HepG2 (cell line): ENCODE data around the gene DNAJC1. TPM values are rescaled to one million over a fixed set of nuclear protein-coding genes. Genes with fewer than 3 reads are reported as not detected.

ENCODE experiments used
- ATAC-seq: fragments of 200-7000 bp; cut with Tn5 transposase; 3 replicates; pipeline ENCODE4 v1.9.1; 2020; ENCODE audit warnings: mild to moderate bottlenecking, moderate library complexity
- BruUV-seq: library from RNA; stranded (reverse); fragments of 400-500 nt; replicated peaks from 2 replicates; lab custom pipeline; 2021; lab: Mats Ljungman, UMichigan
- CTCF ChIA-PET: fragments of 300-600 bp; formaldehyde crosslinking; extraction: SDS; loops from one replicate; lab custom pipeline; 2021; ENCODE audit warnings: low total read pairs, inconsistent platforms, low intra/inter-chr PET ratio; lab: Yijun Ruan, JAX
- POLR2A ChIA-PET: fragments of 350-600 bp; sonication (Branson Sonifier 250); formaldehyde crosslinking; loops from one replicate; lab custom pipeline; 2020; ENCODE audit warnings: antibody characterized with exemption, inconsistent platforms; lab: Yijun Ruan, JAX
- DNase-seq: peaks from one replicate; pipeline ENCODE4 v3.0.0-alpha.2; 2015; ENCODE audit warnings: low spot score
- FAIRE-seq: peaks from 3 replicates; lab custom pipeline; 2011; peaks lifted over from hg19 to GRCh38; lab: Jason Lieb, UNC
- H2AFZ ChIP-seq: one replicate; pipeline ENCODE4 v1.6.1; 2011; ENCODE audit warnings: low read length, inconsistent platforms
- H3K27ac ChIP-seq: fragments of 300-600 bp; 3 replicates; pipeline ENCODE4 v1.8.0; 2011; ENCODE audit warnings: mixed run types, mild to moderate bottlenecking, mixed read lengths, low read length, inconsistent platforms; ENCODE audit not compliant: insufficient read depth; ENCODE audit errors: extremely low read length
- H3K27me3 ChIP-seq, 2 experiments: fragments of 200-600 bp in 1 of 2; 2 replicates in 1 of 2; 3 replicates in 1 of 2; pipeline versions ENCODE4 v1.6.0 to v1.8.0; 2011; ENCODE audit warnings: low read length in 2 of 2, mild to moderate bottlenecking in 2 of 2, moderate library complexity in 2 of 2, inconsistent platforms in 1 of 2; ENCODE audit not compliant: insufficient read depth in 2 of 2, control insufficient read depth in 1 of 2
- H3K36me3 ChIP-seq, 2 experiments: fragments of 200-600 bp in 1 of 2; replicated peaks in 1 of 2; 2 replicates in 1 of 2; 3 replicates in 1 of 2; pipeline versions ENCODE4 v1.5.1 to v1.8.0; 2011; ENCODE audit warnings: low read length in 2 of 2, inconsistent platforms in 1 of 2; ENCODE audit not compliant: insufficient read depth in 2 of 2, control insufficient read depth in 1 of 2
- H3K4me1 ChIP-seq: 2 replicates; pipeline ENCODE4 v1.5.1; 2012; ENCODE audit warnings: low read length, inconsistent platforms; ENCODE audit not compliant: insufficient read depth
- H3K4me2 ChIP-seq: 2 replicates; pipeline ENCODE4 v1.6.0; 2011; ENCODE audit warnings: low read depth, low read length, inconsistent platforms
- H3K4me3 ChIP-seq, 3 experiments: fragments of 200-600 bp in 1 of 3; sonication (generic), shearing (Covaris generic) in 1 of 3; replicated peaks in 1 of 3; 2 replicates each; pipeline ENCODE4 v1.5.1; 2011 to 2016; ENCODE audit warnings: low read length in 3 of 3, inconsistent platforms in 2 of 3, low read depth in 2 of 3, mild to moderate bottlenecking in 2 of 3, control low read depth in 1 of 3, mixed read lengths in 1 of 3; ENCODE audit not compliant: insufficient read depth in 1 of 3
- H3K79me2 ChIP-seq: one replicate; pipeline ENCODE4 v1.6.1; 2011; ENCODE audit warnings: low read length, inconsistent platforms; ENCODE audit not compliant: insufficient read depth
- H3K9ac ChIP-seq: 2 replicates; pipeline ENCODE4 v1.6.0; 2011; ENCODE audit warnings: mild to moderate bottlenecking, low read depth, low read length, inconsistent platforms; ENCODE audit not compliant: insufficient read depth
- H3K9me3 ChIP-seq: 2 replicates; pipeline ENCODE4 v1.5.1; 2012; ENCODE audit warnings: mild to moderate bottlenecking, low read length
- H4K20me1 ChIP-seq: 2 replicates; pipeline ENCODE4 v1.6.0; 2011; ENCODE audit warnings: inconsistent platforms, mild to moderate bottlenecking, low read length, moderate library complexity; ENCODE audit not compliant: insufficient read depth
- AGO2 ChIP-seq: fragments of 200-400 bp; formaldehyde crosslinking; optimal IDR thresholded peaks from 2 replicates; pipeline ENCODE3; 2017; ENCODE audit warnings: mild to moderate bottlenecking, low read depth, low read length, moderate library complexity
- ETV5 ChIP-seq: IDR thresholded peaks from 2 replicates; pipeline ENCODE4 v1.6.1; 2018; ENCODE audit warnings: missing biosample characterization, missing genetic modification reagents, inconsistent platforms, borderline replicate concordance
- FIP1L1 ChIP-seq: fragments of 200-400 bp; formaldehyde crosslinking; IDR thresholded peaks from 2 replicates; pipeline ENCODE4 v1.6.1; 2018; ENCODE audit warnings: low read depth, mild to moderate bottlenecking, low read length, moderate library complexity, borderline replicate concordance; ENCODE audit not compliant: insufficient read depth
- JARID2 ChIP-seq: sonication (generic); formaldehyde crosslinking; IDR thresholded peaks from 2 replicates; pipeline ENCODE4 v1.8.1; 2023; ENCODE audit warnings: missing genetic modification reagents, inconsistent platforms; ENCODE audit not compliant: insufficient replicate concordance
- SRY ChIP-seq: sonication (generic); formaldehyde crosslinking; IDR thresholded peaks from 2 replicates; pipeline ENCODE4 v1.8.0; 2022; ENCODE audit warnings: mild to moderate bottlenecking, missing genetic modification reagents
- YY1 ChIP-seq: IDR thresholded peaks from 2 replicates; pipeline ENCODE4 v1.6.1; 2011; ENCODE audit warnings: low read length, low read depth, moderate library complexity, mild to moderate bottlenecking; ENCODE audit not compliant: insufficient read depth, insufficient replicate concordance
- ZNF280D ChIP-seq: sonication (generic); formaldehyde crosslinking; IDR thresholded peaks from 2 replicates; pipeline ENCODE4 v1.5.1; 2020; ENCODE audit warnings: mild to moderate bottlenecking, missing genetic modification reagents
- ZNF317 ChIP-seq: sonication (generic); formaldehyde crosslinking; IDR thresholded peaks from 2 replicates; pipeline ENCODE4 v1.5.0; 2020; ENCODE audit warnings: mild to moderate bottlenecking, missing genetic modification reagents
- ZNF441 ChIP-seq: sonication (generic); formaldehyde crosslinking; IDR thresholded peaks from 2 replicates; pipeline ENCODE4 v1.7.0; 2021; ENCODE audit warnings: missing genetic modification reagents, borderline replicate concordance
- ZNF782 ChIP-seq: sonication (generic); formaldehyde crosslinking; IDR thresholded peaks from 2 replicates; pipeline ENCODE4 v1.4.0; 2020; ENCODE audit warnings: missing genetic modification reagents, mild to moderate bottlenecking, borderline replicate concordance
- WGBS: methylation state at CpG from one replicate; pipeline ENCODE4 v1.1.6; 2017; ENCODE audit warnings: low lambda C conversion rate; 5-methylcytosine and 5-hydroxymethylcytosine counted together
- in situ Hi-C: cut with HindIII; loops from 2 replicates; pipeline ENCODE4 v1.10.0; 2017; ENCODE audit warnings: low pct_unique_long_range_greater_than_20kb; ENCODE audit not compliant: extremely low pct_ligation_motif_present
- intact Hi-C: fragments of 100-400 bp; cut with micrococcal nuclease; formaldehyde crosslinking; loops from one replicate; pipeline ENCODE4 v1.10.0; 2022; ENCODE audit not compliant: unreplicated experiment
- polyA plus RNA-seq, 8 experiments: library from polyadenylated mRNA; depleted of rRNA in 3 of 8; stranded (reverse) in 7 of 8; unstranded in 1 of 8; fragments of >200 nt; fragmentation: Illumina TruSeq in 4 of 8; extraction: Trizol in 4 of 8; gene quantifications; 2 replicates each; pipeline versions ENCODE4 v1.2.1 to v1.2.3, GENCODE V29; 2011 to 2016; ENCODE audit warnings: low read depth in 4 of 8, missing spikeins in 1 of 8, mixed read lengths in 1 of 8; ENCODE audit not compliant: insufficient read depth in 1 of 8
- total RNA-seq, 5 experiments: library from RNA; depleted of rRNA; stranded (reverse); fragments of >200 nt; fragmentation: Illumina TruSeq; extraction: Trizol; gene quantifications; 2 replicates each; pipeline ENCODE4 v1.2.3, GENCODE V29; 2016; ENCODE audit warnings: low read depth in 1 of 5
- TF ChIP-seq, protein P1 (sequence below): sonication (generic); formaldehyde crosslinking; IDR thresholded peaks from 2 replicates; pipeline ENCODE4 v1.4.0; 2020; ENCODE audit warnings: missing genetic modification reagents
- TF ChIP-seq, protein P2 (sequence below): fragments of 450-650 bp; IDR thresholded peaks from 2 replicates; pipeline ENCODE4 v1.6.1; 2016

DNAJC1 gene
- total and polyA plus RNA-seq, 2 of the 13 experiments (the other 11 are each of a cell fraction or from before 2014, with no cell fraction given), result 9.9 to 16.6 TPM

DNA sequence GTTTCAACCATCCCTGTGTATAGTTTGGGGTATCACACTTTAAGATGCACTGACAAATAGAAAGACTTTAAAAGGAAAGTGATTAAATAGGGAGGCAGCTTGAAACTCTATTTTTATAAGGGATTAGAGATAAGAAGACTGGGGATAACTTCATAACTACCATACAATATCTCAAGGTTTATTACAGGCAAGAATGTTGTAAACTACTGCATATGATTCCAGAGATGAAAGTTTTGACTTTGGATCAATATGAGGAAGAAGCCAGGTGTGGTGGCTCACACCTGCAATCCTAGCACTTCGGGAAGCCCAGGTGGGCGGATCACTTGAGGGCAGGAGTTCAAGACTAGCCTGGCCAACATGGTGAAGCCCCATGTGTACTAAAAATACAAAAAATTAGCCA, 96.1 kb downstream of the DNAJC1 start:
- ChIA-PET POLR2A (no interaction called here), CTCF (no interaction called here)
- no peak overlapping the region for H3K4me2 ChIP-seq
- H3K4me1 ChIP-seq, result no peaks in the 10 kb centered on the region
- no peaks in the 10 kb centered on the region for H3K36me3 ChIP-seq
- H4K20me1 ChIP-seq, result no peaks in the 10 kb centered on the region
- no peak overlapping the region for H3K4me3 ChIP-seq
- in situ Hi-C loops, result no loop called here
- TF ChIP-seq ZNF441 (CRISPR knock-in tag), result no peak
- H2AFZ ChIP-seq, result no peak overlapping the region
- 100% methylated on average over 2 of the region's 2 CpGs for WGBS
- FAIRE-seq (no peak), ATAC-seq (no peak), DNase-seq (no peak)
- H3K9me3 ChIP-seq, result no peaks in the 10 kb centered on the region
- intact Hi-C loops, result no loop called here
- H3K27me3 ChIP-seq, result no peaks in the 10 kb centered on the region
- no TSS peak for BruUV-seq
- no peak overlapping the region for H3K9ac ChIP-seq
- no peak overlapping the region for H3K27ac ChIP-seq
- H3K79me2 ChIP-seq, result no peaks in the 10 kb centered on the region

GRCh38 chr10:21904930-21905329, 98.6 kb downstream of the DNAJC1 start:
- Histone ChIP-seq H3K9me3 (no peaks in the 10 kb centered on the region), H4K20me1 (no peaks in the 10 kb centered on the region), H2AFZ (no peak overlapping the region), H3K9ac (no peak overlapping the region), H3K4me2 (no peak overlapping the region), H3K27me3 (no peaks in the 10 kb centered on the region), H3K4me3 (no peak overlapping the region), H3K79me2 (no peaks in the 10 kb centered on the region), H3K27ac (no peak overlapping the region), H3K4me1 (no peaks in the 10 kb centered on the region), H3K36me3 (no peaks in the 10 kb centered on the region)
- DNase-seq, result no peak
- WGBS, result 88% methylated on average over 2 of the region's 2 CpGs
- no peak for FAIRE-seq
- BruUV-seq, result no TSS peak
- in situ Hi-C loops (no loop called here), intact Hi-C loops (no loop called here)
- ChIA-PET CTCF (no interaction called here), POLR2A (no interaction called here)
- no peak for ATAC-seq
- TF ChIP-seq JARID2 (CRISPR knock-in tag) (no peak), SRY (CRISPR knock-in tag) (no peak), FIP1L1 (no peak), ETV5 (CRISPR knock-in tag) (no peak), ZNF280D (no peak), AGO2 (no peak), ZNF782 (CRISPR knock-in tag) (no peak), ZNF317 (CRISPR knock-in tag) (no peak), YY1 (no peak)
- TF ChIP-seq, protein P1, sequence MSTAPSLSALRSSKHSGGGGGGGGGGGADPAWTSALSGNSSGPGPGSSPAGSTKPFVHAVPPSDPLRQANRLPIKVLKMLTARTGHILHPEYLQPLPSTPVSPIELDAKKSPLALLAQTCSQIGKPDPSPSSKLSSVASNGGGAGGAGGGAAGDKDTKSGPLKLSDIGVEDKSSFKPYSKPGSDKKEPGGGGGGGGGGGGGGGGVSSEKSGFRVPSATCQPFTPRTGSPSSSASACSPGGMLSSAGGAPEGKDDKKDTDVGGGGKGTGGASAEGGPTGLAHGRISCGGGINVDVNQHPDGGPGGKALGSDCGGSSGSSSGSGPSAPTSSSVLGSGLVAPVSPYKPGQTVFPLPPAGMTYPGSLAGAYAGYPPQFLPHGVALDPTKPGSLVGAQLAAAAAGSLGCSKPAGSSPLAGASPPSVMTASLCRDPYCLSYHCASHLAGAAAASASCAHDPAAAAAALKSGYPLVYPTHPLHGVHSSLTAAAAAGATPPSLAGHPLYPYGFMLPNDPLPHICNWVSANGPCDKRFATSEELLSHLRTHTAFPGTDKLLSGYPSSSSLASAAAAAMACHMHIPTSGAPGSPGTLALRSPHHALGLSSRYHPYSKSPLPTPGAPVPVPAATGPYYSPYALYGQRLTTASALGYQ (CRISPR knock-in tag), result no peak
- TF ChIP-seq, protein P2, sequence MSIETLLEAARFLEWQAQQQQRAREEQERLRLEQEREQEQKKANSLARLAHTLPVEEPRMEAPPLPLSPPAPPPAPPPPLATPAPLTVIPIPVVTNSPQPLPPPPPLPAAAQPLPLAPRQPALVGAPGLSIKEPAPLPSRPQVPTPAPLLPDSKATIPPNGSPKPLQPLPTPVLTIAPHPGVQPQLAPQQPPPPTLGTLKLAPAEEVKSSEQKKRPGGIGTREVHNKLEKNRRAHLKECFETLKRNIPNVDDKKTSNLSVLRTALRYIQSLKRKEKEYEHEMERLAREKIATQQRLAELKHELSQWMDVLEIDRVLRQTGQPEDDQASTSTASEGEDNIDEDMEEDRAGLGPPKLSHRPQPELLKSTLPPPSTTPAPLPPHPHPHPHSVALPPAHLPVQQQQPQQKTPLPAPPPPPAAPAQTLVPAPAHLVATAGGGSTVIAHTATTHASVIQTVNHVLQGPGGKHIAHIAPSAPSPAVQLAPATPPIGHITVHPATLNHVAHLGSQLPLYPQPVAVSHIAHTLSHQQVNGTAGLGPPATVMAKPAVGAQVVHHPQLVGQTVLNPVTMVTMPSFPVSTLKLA, result no peak
